ENCODE data around the gene RAPGEF6.
"Not testable (repeated sequence)": the region's sequence is repeated elsewhere in the genome, so short reads cannot be mapped to it uniquely, and the experiment has no call there.

Gene RAPGEF6

DNA sequence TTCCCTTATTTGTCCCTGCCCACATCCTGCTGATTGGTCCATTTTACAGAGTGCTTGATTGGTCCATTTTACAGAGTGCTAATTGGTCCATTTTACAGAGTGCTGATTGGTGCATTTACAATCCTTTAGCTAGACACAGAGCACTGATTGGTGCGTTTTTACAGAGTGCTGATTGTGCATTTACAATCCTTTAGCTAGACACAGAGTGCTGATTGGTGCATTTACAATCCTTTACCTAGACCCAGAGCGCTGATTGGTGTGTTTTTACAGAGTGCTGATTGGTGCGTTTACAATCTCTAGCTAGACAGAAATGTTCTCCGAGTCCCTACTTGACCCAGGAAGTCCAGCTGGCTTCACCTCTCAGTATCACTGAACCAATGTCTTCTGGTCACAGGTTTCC, 147.7 kb downstream of the RAPGEF6 start:
- not testable (repeated sequence) for DNase-seq

DNA sequence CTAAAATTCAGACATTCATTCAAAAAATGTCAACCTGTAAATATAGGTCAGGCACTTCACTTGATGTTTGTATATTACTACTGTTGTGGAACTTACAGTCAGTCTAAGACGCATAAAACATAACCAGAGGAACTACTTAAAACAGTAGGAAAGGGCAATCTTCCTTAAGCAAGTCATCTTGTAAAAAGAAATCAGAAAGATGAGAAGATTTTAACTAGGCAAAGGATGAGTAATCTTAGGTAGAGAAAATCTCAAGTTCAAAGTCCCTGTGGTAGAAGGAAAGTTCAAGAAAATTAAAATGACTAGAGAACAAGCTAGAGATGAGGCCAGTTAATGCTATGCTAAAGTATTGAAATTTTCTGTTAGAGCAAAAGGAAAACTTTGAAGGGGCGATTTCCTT, 152.4 kb downstream of the RAPGEF6 start:
- DNase-seq = no peak

DNA sequence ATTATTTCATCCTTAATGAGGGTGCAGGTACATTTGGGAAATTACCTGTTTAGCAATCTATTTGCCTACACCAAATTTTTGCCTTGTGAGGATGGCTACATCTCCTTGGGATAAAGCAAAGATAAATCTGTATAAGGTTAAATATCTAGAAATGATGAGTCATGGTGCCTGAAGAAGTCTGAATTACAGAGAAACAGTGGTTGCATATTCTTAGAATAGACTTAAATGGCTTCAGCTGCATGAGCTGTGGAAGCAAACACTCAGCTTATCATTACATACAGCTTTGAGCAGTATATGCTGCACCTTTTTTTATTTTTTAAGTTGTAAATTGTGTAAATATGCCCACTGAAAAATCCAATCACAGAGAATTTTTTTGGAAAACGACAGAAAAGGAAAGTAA, 153.5 kb downstream of the RAPGEF6 start:
- DNase-seq = no peak

DNA sequence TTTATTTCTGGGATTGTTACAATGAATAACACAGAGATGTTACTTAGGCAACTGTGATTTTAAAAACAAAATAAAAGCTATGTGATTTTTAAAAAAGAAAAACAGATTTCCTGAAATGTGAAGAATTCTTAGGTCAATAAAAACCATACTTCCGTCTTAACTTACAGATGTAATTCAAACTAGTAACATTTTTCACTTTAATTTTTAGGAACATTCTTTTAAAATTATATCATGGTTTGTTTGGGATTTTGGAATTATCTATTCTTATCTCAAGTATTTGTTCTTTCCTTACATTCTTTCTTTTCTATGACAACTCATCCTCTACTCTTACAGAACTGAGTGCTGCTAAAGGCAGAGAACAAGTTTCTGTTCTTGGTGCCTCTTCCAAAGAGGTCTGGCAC, 159.5 kb downstream of the RAPGEF6 start:
- no peak for DNase-seq

DNA sequence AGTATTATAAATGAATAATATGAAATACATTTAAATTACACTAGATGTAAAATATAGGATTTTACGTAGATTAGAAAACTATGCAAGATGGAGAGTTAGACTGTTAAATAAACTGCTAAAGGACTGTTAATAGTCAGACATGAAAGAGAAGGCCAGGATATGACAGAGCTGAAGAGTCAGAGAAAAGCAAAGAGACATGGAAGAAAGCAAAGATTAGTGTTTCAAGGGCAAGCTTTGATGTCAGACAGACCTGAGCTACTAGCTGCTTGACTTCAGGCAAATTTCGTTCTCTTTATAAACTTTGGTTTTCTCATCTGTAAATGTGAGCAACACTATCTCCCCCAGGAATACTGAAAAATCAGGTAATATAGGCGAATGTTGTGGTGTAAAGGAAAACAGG, 161.3 kb downstream of the RAPGEF6 start:
- DNase-seq = no peak

DNA sequence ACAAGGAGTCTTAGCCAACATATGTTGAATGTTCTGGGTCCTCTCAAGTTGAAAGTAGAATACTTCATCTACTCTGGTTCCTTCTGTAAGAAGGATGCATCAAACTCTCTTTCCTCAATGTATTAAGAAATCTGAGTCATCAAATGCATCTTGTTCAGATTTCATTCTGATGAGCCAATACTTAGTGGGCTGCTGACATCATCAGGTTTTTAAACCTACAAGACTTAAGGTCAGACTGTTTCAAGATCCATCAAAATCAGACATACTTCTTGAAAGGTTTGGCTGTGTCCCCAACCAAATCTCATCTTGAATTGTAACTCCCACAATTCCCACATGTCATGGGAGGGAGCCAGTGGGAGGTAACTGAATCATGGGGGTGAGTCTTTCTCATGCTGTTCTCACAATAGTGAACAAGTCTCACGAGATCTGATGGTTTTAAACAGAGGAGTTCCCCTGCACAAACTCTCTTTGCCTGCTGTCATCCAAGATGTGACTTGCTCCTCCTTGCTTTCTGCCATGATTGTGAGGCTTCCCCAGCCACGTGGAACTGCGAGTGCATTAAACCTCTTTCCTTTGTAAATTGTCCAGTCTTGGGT, 168.8 kb downstream of the RAPGEF6 start:
- DNase-seq = no peak

DNA sequence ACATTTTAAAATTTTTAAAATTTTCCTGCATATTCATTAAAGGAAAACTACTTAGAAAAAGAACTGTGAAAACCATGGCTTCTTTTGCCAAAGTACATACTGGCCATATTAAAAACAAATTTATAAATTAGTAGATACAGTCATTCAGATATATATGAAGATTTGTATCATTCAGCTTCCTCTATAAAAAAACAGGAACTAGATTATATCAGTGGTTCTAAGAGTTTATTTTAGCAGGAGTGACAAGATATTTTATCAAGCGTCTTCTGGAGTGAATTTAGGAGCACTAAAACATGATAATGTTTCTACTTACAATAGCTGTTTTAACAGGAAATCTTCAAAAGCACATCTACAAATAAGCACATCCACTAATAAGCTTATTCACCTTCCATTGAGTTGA, 171.4 kb downstream of the RAPGEF6 start:
- DNase-seq = no peak

DNA sequence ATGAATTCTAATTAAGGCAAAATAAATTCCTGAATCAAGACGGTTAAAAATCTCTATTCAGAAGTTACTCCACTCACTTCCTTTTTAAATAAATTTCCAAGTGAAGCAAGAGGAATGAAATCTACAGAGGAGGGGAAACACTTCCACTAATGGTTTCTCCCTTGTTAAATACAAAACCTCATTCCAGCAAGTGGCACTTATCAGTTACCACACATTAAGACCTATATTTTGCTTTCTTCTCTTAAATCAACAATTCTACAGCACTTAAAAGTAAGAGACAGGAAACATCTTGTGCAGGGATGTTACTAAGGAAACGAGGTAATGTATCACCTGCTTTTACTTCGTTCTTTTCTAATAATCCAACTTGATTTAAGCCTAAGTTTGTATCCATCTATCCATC, 172.6 kb downstream of the RAPGEF6 start:
- no peak for DNase-seq

DNA sequence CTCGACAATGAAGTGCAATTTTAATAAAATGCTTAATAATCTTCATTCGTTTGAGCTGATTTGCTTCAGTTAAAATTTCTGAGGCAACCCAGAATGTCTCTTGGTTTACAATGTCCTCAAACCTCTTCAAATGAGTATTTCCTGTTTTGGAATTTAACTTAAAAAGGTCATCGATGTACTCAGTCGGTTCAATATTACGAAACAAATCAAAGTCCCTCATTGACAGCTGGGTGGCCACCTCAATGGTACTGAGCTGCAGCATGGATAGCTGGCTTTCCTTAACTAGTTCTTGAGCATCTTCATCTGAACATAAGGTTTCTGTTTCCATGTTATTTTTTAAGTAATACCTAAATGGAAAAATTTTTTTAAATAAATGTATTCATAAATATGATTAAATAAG, 173.3 kb downstream of the RAPGEF6 start:
- DNase-seq = no peak

DNA sequence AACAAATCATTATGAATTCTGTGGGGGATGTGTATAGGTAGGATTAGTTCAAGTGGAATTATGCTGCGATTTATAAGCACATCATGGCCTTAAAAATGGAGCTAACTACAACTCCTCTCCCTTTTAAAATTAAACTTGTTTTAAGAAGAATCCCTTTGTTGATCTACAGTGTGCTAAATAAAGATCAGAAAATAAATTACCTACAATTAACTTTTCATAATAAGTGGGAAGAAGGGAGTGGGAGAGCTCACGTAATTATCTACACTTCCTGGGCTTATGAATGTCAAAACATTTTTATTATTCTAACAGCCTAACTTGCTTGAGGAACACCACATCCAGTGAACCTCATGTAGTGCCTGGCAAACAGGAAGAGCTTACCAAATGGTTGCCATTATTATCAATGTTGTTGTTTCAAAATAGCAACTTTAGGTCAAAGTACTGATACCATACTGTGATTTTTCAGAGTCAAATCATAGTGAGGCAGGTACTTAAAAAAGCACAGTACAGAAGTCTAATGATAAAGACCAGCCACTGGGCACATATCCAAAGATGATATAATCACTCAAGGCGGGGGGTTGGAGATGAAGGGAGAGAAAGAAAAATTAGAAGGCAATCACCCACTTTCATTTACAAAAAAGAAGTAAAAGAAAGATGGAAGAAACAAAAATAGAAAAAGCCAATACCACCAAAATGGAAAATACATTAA, 174.0 kb downstream of the RAPGEF6 start:
- DNase-seq = no peak

DNA sequence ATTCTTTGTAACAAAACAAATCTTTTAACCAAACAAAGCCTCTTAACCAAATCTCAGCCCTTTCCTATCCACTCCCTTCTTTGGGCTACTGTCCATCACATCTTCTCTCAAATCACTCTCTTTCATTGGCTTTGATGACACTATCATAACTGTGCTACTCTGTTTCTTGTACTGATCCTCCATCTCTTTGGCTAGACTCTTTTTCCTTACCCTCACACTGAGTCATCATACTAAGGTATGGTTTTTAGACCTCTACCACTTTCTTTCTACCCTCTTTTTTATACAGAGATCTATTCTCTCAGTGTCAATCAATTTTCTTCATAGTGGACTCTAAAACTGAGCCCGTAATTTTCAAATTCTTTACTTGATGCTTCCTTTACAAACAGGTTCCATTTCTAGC, 174.9 kb downstream of the RAPGEF6 start:
- DNase-seq = no peak

DNA sequence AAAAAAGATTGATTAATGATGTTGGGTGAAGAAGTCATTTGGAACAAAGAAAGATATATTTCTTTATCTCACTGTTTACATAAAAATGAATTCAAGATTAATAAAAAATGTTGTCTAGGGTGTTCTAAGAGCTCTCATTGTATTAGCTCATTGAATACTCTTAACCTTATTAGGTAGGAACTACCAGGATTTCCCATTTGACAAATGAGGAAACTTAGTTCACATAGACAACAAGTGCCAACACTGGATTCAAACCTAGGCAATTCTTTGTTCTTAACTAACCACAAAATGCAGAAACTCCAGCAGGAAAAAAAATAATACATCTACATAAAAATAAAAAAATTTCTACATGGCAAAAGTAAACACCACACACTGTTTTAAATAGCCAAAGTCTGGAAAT, 175.8 kb downstream of the RAPGEF6 start:
- no peak for DNase-seq

DNA sequence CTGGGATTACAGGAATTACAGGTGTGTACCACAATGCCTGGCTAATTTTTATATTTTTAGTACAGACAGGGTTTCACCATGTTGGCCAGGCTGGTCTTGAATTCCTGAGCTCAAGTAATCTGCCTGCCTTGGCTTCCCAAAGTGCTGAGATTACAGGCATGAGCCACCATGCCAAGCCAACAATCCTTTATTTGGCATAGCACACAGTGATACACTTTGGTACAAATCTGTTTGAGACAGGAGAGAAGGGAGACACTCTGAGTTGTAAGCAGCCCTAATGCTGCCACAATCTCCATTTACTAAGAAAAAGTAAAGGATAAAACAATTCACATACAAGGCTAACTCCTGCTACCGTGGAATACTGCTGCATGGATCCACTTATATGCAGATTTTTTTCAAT, 177.8 kb downstream of the RAPGEF6 start:
- no peak for DNase-seq

DNA sequence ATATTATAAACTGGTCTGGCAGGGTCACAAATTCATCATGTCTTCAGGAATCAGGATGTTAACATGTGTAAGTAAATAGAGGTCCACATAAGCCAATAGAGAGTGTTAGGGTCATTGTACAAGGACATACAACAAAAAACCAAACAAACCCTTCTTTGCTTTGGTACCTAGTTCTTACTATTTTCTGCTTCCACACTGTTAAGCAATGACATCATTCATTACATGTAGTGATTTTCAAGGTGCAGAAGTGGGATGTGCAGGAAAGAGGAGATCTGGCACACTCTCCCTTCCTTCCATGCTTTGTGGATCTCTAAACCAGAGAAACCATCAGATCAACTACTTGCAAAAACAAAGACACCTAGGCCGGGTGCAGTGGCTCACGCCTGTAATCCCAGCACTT, 184.1 kb downstream of the RAPGEF6 start:
- DNase-seq = no peak

DNA sequence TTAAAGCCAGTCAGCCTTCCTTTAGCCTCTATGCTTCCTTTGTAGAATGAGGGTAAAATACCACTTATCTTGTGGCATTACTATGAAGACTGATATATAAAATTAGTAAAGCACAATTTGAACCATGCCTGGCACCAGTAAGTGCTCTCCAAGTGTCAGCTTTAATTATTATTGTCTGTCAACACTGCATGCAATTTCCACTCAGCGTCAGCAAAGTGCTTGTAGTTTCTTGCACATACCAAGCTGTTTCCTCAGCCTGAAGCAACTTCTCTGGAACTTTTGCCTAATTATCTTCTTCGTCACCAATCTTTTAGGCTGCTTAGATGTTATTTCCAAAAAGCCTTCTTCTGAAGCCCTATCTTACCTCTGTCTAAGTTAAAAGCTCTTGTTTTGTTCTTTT, 193.8 kb downstream of the RAPGEF6 start:
- no peak for DNase-seq

DNA sequence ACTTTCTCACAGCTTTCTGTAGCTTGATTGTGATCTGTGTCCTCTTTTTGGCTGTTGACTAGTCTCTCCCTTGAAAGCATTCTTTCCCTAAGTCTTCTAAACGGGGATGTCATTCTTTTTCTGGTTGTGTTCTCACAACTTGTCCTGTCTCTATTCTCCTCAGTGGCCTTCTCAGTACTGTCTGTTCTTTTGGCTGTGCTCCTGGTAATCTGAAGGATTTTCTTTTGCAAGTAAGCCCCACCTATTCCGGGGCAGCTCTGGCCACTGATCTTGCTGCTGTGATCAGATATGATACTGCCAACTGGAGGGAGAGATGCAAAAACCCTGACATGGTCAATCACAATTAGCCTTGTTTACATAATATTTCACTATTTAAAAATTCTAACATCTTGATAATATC, 198.9 kb downstream of the RAPGEF6 start:
- DNase-seq = no peak

DNA sequence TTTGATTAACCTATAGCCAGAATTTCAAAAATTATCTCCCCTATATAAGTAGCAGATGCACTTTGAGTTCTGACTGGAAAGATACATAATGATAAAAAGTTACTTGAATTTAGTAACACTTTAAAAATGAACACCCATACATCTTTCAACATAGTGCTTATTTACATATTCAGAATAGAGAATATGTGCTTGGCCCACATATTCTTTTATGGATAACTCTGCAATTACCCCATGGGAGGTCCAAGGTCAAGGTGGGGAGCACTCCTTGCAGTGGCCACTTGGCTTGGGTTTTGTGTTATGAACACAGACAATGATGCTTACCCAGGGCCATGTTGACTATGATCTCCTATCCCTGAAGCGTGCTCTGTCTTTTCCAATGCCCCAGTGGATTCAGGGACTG, 201.9 kb downstream of the RAPGEF6 start:
- DNase-seq = no peak

DNA sequence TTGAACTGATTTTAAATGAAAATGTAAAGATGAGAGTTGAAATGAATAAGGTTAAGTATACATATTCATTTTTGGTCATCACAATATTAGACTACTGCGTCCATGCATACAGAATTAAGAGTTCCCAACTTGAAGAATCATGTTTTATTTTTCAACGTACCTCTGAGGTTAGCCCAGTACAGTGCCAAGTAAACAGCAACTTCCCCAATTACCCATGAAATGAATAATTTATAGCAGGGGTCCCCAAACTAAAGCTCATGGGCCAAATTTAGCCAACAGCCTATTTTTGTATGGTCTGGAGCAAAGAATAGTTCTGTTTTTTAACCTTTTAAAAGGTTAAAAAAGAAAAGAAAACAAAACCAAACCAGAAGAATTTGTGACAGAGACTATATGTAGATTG, 203.2 kb downstream of the RAPGEF6 start:
- DNase-seq = no peak

DNA sequence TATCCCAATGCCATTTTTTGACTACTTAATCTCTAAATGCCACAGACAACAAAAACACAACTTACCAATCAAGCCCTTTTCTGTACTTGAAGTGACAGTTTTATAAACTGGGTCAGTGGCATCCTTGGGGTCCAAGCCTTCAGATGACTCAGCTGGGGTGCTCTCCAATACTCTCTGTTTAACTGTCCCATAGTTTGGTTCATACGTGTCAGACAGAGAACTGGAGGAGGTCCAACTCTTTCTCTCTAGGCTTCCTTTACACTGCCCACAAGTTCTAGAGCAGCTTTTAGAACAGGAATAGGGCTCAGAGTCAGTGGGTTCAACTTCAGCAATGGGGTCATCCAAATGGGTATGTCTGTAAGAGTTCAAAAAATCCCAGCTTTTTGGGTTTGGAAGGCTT, 204.2 kb downstream of the RAPGEF6 start:
- no peak for DNase-seq

DNA sequence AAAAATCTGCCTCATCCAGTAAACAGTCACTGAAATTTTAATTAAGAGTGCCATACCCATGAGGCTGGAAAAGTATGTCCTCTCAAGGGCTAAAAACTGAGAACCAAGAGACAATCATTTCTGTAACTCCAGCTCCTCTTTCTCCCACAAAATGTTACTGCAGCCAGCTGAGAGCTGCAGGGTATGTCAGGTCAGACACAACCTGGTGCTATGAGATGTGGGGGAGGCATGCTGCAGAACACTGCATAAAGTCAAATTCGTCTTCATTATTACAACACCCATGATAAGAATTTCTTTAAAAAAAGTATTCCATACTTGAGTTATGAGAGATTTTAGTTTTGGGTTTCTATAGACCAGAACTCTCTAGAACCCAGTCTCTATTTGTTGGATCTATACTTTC, 209.0 kb downstream of the RAPGEF6 start:
- DNase-seq = no peak

DNA sequence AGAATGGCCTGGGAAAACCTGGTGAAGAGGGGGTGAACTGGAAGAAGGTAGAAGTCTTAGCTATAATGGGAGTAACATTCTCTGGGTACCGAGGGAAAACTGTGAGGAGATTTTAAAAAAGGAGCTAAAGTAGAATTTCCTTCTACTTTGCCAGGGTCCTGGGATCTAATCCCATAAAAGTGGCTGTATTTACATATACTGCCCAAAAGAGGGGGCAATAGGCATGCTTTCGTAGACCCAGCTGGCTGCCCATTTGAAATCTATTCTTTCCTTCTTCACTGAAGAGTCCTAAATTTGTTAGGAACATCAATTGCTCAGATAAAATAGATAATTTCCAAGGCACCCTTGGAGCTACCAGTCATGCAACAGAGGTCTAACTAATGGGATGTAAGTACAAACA, 212.0 kb downstream of the RAPGEF6 start:
- no peak for DNase-seq

DNA sequence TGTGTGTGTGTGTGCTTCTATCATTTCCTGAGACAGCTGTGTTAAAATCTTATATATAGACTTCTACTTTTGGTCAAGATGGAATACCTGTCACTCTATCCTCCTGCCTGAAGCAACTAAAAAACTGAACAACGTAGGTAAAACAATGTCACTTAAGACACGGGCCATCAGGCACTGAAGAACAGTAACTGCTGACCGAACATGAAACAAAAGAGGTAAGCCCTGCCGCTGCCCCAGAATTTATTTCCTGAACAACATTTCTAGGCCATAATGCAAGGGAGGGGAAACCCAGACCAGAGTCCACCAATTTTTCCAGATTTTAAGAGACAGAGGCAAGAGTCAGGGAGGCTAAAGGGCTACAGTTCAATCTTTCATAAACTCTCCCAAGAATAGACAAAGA, 215.2 kb downstream of the RAPGEF6 start:
- no peak for DNase-seq

DNA sequence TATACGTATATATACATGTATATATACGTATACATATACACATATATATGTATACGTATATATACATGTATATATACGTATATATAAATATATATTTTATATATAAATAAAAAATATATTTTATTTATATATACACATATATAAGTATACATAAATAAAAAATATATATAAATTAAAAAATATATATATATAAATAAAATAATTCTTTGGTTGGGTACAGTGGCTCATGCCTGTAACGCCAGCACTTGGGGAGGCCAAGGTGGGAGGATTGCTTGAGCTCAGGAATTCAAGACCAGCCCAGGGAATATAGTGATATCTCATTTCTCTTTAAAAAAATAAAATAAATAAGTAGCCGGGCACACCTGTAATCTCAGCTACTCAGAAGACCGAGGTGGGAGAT, 216.2 kb downstream of the RAPGEF6 start:
- no peak for DNase-seq

DNA sequence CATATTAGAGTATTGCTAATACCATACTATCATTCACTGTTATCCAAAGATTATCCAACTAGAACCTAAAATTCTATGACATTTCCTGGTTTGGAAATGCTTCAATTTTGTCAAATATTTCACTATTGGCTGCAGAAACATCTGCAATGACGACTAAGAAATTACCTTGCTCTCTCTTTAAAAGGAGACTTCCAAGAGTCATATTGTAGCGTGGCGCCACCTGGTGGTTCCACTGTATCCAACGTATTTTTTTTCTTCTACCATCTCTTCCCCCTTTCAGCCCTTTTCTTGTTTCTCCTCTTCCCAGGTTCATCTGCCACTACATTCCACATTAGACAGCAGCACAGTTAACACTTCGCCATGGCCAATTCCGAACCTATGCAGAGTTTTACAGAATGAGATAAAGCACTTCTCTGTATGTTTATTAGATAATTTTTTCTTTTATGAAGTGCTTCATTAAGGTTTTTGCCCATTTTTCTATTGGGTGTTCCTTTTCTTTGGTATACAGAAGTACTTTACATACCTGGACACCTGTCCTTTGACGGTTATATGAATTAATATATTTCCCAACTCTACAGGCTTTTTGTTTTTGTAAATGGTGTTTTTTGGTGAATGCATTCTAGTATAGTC, 217.7 kb downstream of the RAPGEF6 start:
- peak; percentile 86 for DNase-seq

DNA sequence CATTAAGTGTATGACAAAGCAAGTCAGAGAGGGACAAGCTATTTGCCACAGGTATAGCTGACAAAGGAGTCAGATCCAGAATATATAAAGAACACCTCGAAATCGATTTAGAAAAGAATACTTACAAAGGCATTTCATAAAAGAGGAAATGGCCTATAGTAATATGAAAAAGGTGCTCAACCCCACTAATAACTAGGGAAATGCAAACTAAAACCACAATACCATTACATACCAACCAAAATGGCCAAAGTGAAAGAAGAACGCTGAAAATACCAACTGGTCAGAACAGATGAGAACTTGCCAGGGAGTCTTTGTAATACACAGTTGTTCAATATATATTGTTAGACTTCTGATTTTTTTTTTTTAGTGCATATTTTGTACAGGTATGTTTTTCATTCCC, 218.3 kb downstream of the RAPGEF6 start:
- no peak for DNase-seq

All from CD4-positive, alpha-beta T cell treated with Interleukin-10 for 1 hour (primary cell).